GM21619 (cell line): ENCODE measurements around the gene IRF6.
"Not testable (repeated sequence)": the region's sequence is repeated elsewhere in the genome, so short reads cannot be mapped to it uniquely, and the experiment has no call there.

Experiments used
- ATAC-seq: cut with Tn5 transposase; IDR thresholded peaks from one replicate; pipeline ENCODE4 v1.9.1; 2021; ENCODE audit not compliant: unreplicated experiment

IRF6 gene

GRCh38 chr1:209823143-209824041 lies 17.4 kb upstream of the IRF6 start:
- ATAC-seq = peak; percentile 39

DNA sequence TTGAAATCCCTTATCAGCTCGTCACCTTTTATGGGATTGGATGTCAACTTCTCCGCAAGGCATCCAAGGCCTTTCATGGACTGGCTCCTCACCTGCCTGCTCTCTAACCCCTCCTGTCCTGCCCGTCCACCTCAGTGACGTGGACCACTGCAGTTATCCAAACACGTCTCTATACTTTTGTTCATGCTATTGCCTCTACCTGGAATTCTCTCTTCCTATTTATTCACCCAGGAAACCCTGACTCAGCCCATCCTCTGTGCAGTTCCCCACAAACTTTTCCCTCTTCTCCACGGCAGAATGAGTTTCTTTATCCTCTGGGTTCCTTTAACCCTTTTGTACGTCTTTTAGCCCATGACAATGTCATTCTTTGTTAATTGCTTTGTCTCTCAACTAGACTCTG lies 16.8 kb upstream of the IRF6 start:
- ATAC-seq = no peak

DNA sequence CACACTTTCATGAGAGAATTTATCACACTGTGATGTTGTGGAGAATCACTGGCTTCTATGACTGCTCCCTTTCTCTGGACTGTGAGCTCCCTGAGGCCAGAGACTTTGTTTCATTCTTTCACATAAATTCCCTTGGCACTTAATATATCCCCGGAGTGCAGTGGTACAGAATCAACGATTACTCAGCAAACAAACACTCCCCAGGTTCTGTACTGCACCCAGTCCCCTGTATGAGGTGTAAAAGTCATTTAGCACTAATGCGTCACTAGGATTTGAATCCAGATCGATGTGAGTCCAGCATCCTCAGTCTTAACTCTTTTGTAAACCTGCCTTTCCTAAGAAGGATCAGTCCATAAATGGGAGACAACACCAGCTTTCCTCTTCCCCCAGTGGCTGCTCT lies 15.0 kb upstream of the IRF6 start:
- ATAC-seq = no peak

GRCh38 chr1:209819058-209819457 lies 13.1 kb upstream of the IRF6 start:
- no peak for ATAC-seq

DNA sequence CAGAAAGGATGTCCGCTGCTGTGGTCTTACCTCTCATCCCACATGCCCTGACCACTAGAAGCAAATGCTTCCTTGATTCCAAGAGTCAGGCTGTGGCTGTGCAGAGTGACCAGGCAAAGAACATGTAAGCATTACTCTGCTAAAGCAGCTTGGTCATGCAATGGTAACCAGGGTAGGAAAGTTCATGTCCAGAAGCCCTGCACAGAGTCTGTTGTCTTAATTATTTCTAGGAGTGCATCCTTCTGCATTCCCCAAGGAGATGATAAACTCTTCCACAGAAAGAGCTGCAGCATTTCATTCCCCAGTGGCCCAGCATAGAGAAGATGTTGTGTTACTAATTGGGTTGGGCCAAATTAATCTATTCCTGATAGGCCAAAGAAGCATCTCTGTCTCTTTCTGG lies 11.7 kb upstream of the IRF6 start:
- ATAC-seq = no peak

- no peak for ATAC-seq
Observed at GRCh38 chr1:209816923-209817322, 11.0 kb upstream of the IRF6 start.

DNA sequence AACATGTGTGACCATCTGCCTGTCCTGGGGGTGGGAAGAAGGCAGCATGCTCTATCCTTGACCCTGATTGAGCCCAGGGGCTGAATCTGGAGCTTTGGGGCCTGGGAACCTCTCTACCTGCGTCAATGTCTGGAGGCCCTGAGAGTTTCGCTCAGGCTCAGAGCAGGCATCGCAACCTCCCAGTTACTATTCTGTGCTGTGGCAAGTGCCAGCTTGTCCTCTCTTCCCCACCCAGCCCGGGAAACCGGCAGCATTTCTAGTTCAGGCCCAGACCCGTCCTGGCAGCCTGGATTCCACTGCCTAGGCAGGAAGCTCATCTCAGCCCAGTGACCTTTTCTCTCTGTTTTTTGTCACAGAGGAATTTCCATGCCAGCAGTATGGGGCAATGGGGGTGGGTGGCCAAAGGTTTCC lies 10.0 kb upstream of the IRF6 start:
- no peak for ATAC-seq

GRCh38 chr1:209815490-209815889 lies 9.5 kb upstream of the IRF6 start:
- ATAC-seq = no peak

- no peak for ATAC-seq
Observed at GRCh38 chr1:209813902-209814301, 8.0 kb upstream of the IRF6 start.

- ATAC-seq = no peak
Observed at GRCh38 chr1:209810783-209811182, 4.8 kb upstream of the IRF6 start.

DNA sequence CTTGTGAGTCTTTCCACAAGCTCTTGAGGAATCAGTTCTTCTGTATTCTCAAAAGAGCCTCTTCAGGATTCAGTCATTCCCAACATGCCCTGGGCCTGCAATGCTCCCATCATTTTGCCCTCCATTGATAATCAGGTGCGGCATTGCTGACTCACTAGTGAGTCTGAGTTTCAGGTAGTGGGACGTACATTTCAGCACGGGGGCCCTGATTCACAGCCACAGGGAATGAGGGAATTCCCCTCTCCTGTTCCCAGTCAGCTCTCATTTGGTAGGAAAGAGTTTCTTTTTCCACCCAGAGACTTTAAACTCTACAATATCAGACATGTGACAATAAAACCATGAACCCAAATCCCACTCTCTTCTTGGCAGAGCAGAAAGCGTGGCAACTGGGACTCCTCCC lies 3.7 kb upstream of the IRF6 start:
- no peak for ATAC-seq

DNA sequence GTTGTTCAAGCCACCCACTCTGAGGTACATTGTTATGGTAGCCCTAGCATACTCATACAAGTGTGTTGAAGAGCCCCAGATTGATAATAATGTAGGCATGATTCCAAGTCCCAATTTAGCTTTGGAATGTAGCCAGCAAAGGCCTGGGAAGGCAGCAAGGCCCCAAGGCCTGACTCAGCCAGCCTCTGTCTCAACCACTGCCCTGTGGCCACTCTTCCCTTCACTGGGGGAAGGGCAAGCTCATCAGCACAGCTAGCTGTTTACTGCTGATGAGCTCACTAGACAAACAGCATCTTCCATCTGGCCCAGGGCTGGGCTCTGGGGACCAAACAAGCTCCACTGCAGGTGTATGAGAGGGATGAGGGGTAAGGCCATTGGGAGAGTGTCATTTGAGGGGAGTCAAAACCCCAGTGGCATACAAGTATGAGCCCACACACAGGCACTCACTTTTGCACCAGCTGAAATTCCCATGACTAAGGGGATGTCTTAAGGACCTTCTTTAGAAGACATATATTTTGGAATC lies 2.2 kb upstream of the IRF6 start:
- no peak for ATAC-seq

DNA sequence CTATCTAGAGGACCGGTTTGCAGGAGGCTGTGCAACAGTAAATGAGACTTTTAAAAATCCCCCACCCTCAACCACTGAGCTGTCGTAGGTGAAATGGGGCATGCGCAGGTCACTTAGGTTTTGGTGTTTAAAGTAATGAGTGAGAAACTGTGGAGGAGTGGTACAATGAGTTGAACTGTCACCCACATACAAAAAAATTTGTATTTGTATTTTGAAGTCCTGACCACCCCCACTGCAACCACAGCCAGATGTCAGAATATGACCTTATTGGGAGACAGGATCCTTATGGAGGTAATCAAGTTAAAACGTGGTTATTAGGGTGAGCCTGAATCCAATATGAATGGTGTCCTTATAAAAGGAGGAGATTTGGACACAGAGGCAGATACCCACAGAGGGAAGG lies 1.6 kb upstream of the IRF6 start:
- ATAC-seq = no peak

DNA sequence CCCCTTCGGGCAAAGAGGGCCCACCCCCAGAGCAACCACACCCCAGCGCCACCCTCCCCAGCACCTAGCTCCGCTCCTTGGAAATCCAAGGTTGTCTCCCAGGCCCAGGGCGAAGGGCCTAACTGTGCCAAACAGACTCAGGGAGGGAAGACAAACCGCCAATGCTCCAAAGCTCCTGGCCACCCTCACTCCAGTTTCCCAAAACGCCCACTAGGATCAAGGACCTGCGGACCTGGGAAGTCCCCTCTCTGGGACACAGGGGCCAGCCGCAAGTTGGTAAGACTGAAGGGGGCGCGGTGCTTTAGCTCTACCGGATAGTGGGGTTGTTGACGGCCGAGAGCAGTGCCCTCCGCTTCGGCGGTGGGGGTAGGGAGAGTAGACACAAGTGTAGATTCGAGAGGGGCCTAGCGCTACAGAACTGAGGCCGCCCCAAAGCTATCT lies 581 bp downstream of the IRF6 start:
- ATAC-seq = no peak

- ATAC-seq = no peak
Observed at GRCh38 chr1:209803568-209803967, 2.4 kb downstream of the IRF6 start.

DNA sequence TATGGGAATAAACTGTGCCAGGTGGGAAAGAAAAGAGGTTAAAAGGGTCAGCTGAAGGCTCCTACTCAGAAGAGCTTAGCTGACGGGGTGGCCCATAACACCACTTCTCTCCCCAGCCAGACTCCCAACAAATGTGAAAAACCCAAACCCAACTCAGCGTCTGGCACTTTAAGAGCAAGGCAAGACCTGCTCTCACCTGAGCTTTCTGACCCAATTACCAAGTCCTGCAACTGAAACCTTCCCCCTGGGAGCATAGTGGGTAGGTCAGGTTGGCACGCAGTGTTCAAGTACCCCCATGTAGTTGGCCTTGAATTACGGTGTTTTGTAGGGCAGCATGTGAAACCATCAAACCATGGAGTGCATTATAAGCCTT lies 3.2 kb downstream of the IRF6 start:
- ATAC-seq = no peak

DNA sequence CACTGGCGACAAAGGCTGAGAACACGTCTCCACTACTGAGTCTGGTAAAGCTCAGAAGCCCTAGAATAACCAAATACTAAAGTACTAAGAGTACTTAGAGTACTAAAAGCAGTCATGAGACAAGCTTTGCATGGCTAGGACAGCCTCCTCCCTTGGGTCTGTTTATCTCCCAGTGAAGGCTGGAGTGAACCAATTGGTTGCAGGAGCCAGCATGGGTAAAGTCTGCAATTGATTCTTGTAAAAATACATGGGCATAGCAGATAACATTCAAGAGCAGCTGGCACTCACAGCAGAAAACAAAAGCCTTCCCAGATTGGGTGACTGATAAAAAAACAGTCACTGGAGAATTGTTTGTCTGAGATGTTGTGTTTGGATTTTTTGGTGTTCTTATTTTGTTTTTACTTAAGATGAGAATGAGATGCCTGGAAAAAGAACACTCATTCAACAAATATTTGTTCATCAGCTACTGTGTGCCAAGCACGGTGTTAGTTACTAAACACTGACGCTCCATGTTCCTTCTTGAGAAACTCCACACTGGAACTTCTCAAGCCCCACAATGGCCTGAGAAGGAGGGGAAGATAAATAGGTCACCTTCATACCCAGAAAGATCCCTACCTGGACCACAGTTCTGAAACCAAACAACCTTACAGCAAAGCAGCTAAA lies 3.7 kb downstream of the IRF6 start:
- ATAC-seq = no peak

GRCh38 chr1:209800984-209801834 lies 4.7 kb downstream of the IRF6 start:
- ATAC-seq = no peak

DNA sequence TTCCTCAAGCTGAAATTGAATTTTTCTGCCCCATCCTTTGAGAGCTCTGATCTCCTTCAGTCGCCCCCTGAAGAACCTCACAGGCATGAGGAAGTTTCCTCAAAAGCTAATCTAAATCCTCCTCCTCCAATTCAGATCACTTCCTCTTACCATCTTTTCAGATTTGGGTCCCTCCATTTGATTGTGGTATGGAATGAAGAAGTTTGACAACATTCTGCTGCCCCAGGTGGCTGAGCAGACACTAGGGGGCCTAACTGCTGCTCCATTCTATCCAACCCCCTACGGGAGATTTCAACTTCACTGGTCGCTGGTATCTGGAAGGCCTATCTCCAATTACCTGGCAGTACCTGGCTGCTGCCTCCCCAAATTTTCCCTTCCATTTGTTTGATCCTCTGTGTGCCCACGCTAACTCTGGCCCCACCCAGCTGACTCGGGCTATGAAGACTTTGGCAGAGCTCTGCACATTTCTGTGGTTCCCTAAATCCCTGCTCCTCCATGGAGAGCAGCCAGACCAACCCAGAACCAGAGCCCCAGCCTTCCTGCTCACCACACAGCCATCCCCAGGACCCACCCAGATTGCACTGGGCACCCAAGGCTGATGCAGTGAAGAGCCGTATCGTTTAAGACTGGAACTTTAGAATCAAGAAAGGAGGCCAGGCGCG lies 7.8 kb downstream of the IRF6 start:
- ATAC-seq = no peak

DNA sequence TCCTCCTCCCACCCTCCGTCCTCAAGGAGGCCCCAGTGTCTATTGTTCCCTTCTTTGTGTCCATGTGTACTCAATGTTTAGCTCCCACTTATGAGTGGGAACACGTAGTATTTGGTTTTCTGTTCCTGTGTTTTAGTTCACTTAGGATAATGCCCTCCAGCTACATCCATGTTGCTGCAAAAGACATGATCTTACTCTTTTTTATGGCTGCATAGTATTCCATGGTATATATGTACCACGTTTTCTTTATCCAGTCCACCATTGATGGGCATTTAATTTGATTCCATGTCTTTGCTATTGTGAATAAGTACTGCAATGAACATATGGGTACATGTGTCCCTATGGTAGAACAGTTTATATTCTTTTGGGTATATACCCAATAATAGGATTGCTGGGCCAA lies 12.2 kb downstream of the IRF6 start:
- ATAC-seq = not testable (repeated sequence)

GRCh38 chr1:209791920-209792319 lies 14.0 kb downstream of the IRF6 start:
- ATAC-seq = no peak
